ENCODE results near the gene EPB41L3. TPM values are rescaled to one million over a fixed set of nuclear protein-coding genes. Genes with fewer than 3 reads are reported as not detected.

EPB41L3 gene
- total and polyA plus RNA-seq, 10 of the 15 experiments (the other 5 are each of a cell fraction or from before 2014, with no cell fraction given), result 0.11 to 0.69 (median 0.23) TPM; not detected in 6

- FAIRE-seq, result no peak
- DNase-seq (ENCODE audit: low read depth, low spot score), result no peak
- in situ Hi-C loops (cut with MboI) (no loop called here), intact Hi-C loops (cut with micrococcal nuclease; ENCODE audit: unreplicated experiment) (no loop called here)
- Histone ChIP-seq H4K20me1 (ENCODE audit: control insufficient read depth, insufficient read depth) (no peaks in the 10 kb centered on the region), H3K9me3 (replicated peaks; ENCODE audit: control insufficient read depth, insufficient read depth, low read length) (no peaks in the 10 kb centered on the region), H3K4me2 (ENCODE audit: control insufficient read depth, insufficient read depth) (no peak overlapping the region), H3K4me1 (ENCODE audit: control insufficient read depth, insufficient read depth, low read length) (no peaks in the 10 kb centered on the region), H3K27ac (ENCODE audit: control insufficient read depth, insufficient read depth) (no peak overlapping the region), H3K27me3 (replicated peaks in 1 of 2; ENCODE audit: control insufficient read depth in 2 of 2, insufficient read depth in 2 of 2, low read length in 1 of 2) (peaks cover 2 to 4% of the 10 kb centered on the region in 2 experiments; a peak in 1 of 4 replicates), H3K9ac (ENCODE audit: control insufficient read depth, insufficient read depth, low read length) (no peak overlapping the region), H3K36me3 (ENCODE audit: control insufficient read depth in 2 of 2, insufficient read depth in 2 of 2, low read length in 1 of 2) (no peaks in the 10 kb centered on the region), H2AFZ (ENCODE audit: control insufficient read depth, low read depth, low read length) (no peak overlapping the region), H3K4me3 (no peak overlapping the region), H3K79me2 (ENCODE audit: control insufficient read depth, insufficient read depth, low read length) (no peaks in the 10 kb centered on the region)
- no peak for ATAC-seq
- 58% methylated on average over 6 of the region's 6 CpGs for WGBS (ENCODE audit: insufficient coverage, insufficient replicate concordance, low lambda C conversion rate, missing lambda C conversion rate)
- RAD21 ChIA-PET (ENCODE audit: unreplicated experiment), result no interaction called here
- BruUV-seq (replicated peaks), result no TSS peak
- no peak for TF ChIP-seq EZH2 (IDR thresholded peaks at IDR 0.05; ENCODE audit: borderline replicate concordance, control insufficient read depth, low read depth, low read length)
- no peak for TF ChIP-seq SKIL (IDR thresholded peaks at IDR 0.05; ENCODE audit: low read depth, poor library complexity, severe bottlenecking)
- no peak for TF ChIP-seq CHD1 (IDR thresholded peaks at IDR 0.05; ENCODE audit: low read depth, low read length)
- TF ChIP-seq NR2C1 (IDR thresholded peaks at IDR 0.05), result no peak
- TF ChIP-seq ATF7 (IDR thresholded peaks at IDR 0.05; ENCODE audit: low read depth), result no peak
- no peak for TF ChIP-seq TCF7 (IDR thresholded peaks at IDR 0.05; ENCODE audit: borderline replicate concordance)
- TF ChIP-seq TAF1 (IDR thresholded peaks at IDR 0.05; ENCODE audit: borderline replicate concordance, low read depth, low read length), result no peak
- no peak for TF ChIP-seq JUND (IDR thresholded peaks at IDR 0.05; ENCODE audit: low read depth, low read length)
- TF ChIP-seq BMI1 (IDR thresholded peaks at IDR 0.05; ENCODE audit: borderline replicate concordance), result no peak
- TF ChIP-seq ZNF217 (IDR thresholded peaks at IDR 0.05), result no peak
- TF ChIP-seq YY1 (IDR thresholded peaks at IDR 0.05; ENCODE audit: low read depth, low read length), result no peak
- TF ChIP-seq FOXK2 (IDR thresholded peaks at IDR 0.05), result no peak
- no peak for TF ChIP-seq ZSCAN29 (IDR thresholded peaks at IDR 0.05)
- TF ChIP-seq HDAC6 (IDR thresholded peaks at IDR 0.05; ENCODE audit: unreplicated experiment), result no peak
- no peak for TF ChIP-seq STAT3 (IDR thresholded peaks at IDR 0.05; ENCODE audit: low read depth, low read length)
- TF ChIP-seq TCF12 (IDR thresholded peaks at IDR 0.05; ENCODE audit: low read depth, low read length), result no peak
- TF ChIP-seq FOXM1 (IDR thresholded peaks at IDR 0.05; ENCODE audit: low read depth, low read length), result no peak
- TF ChIP-seq, protein P1, sequence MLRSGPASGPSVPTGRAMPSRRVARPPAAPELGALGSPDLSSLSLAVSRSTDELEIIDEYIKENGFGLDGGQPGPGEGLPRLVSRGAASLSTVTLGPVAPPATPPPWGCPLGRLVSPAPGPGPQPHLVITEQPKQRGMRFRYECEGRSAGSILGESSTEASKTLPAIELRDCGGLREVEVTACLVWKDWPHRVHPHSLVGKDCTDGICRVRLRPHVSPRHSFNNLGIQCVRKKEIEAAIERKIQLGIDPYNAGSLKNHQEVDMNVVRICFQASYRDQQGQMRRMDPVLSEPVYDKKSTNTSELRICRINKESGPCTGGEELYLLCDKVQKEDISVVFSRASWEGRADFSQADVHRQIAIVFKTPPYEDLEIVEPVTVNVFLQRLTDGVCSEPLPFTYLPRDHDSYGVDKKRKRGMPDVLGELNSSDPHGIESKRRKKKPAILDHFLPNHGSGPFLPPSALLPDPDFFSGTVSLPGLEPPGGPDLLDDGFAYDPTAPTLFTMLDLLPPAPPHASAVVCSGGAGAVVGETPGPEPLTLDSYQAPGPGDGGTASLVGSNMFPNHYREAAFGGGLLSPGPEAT (IDR thresholded peaks at IDR 0.05; ENCODE audit: low read depth), result no peak
- CTCF ChIA-PET, result no interaction called here
- SMC1A ChIA-PET (ENCODE audit: uncharacterized antibody, unreplicated experiment), result interaction anchor here (0.7 kb wide), 1 partner anchor 26 kb away, joined by 3 read pairs; no protein-coding TSS in a partner anchor
- POLR2A ChIA-PET, result no interaction called here
These were observed 129.3 kb downstream of the EPB41L3 start for GRCh38 chr18:5414546-5414945.

Measured in GM12878 (cell line).